Endodermal cell (in vitro differentiated cells): ENCODE results near the gene DNAJC9. TPM values are rescaled to one million over a fixed set of nuclear protein-coding genes. Genes with fewer than 3 reads are reported as not detected.

Experiments
- DNase-seq: peaks from one replicate; pipeline ENCODE4 v3.0.0-alpha.2; 2017
- H3K27ac ChIP-seq: 2 replicates; pipeline ENCODE4 v1.5.1; 2013; ENCODE audit warnings: mild to moderate bottlenecking, low read depth, low read length, moderate library complexity
- H3K27me3 ChIP-seq: 2 replicates; pipeline ENCODE4 v1.6.1; 2013; ENCODE audit warnings: mild to moderate bottlenecking, low read length, moderate library complexity; ENCODE audit not compliant: insufficient read depth, control insufficient read depth, poor library complexity, severe bottlenecking
- H3K36me3 ChIP-seq: 2 replicates; pipeline ENCODE4 v1.7.0; 2013; ENCODE audit warnings: mild to moderate bottlenecking, low read length, moderate library complexity; ENCODE audit not compliant: control insufficient read depth, insufficient read depth
- H3K4me1 ChIP-seq: one replicate; pipeline ENCODE4 v1.7.0; 2013; ENCODE audit warnings: low read length; ENCODE audit not compliant: control insufficient read depth, insufficient read depth
- H3K4me3 ChIP-seq: 2 replicates; pipeline ENCODE4 v1.5.1; 2013; ENCODE audit warnings: mild to moderate bottlenecking, low read length, moderate library complexity
- H3K9ac ChIP-seq: 2 replicates; pipeline ENCODE4 v1.6.1; 2013; ENCODE audit warnings: mild to moderate bottlenecking, low read length, moderate library complexity; ENCODE audit not compliant: poor library complexity, severe bottlenecking; ENCODE audit errors: extremely low read depth
- H3K9me3 ChIP-seq: 2 replicates; pipeline ENCODE4 v1.6.1; 2013; ENCODE audit warnings: mild to moderate bottlenecking, low read length, moderate library complexity; ENCODE audit not compliant: control insufficient read depth
- H3K27ac Mint-ChIP-seq: 2 replicates; pipeline ENCODE4 v1.8.0; 2020; ENCODE audit warnings: mixed read lengths
- H3K27me3 Mint-ChIP-seq: 2 replicates; pipeline ENCODE4 v1.8.0; 2021; ENCODE audit warnings: mild to moderate bottlenecking, mixed read lengths; ENCODE audit not compliant: insufficient read depth
- H3K36me3 Mint-ChIP-seq: 2 replicates; pipeline ENCODE4 v1.8.0; 2020; ENCODE audit warnings: low read depth, mixed read lengths
- H3K4me1 Mint-ChIP-seq: 2 replicates; pipeline ENCODE4 v1.8.0; 2020; ENCODE audit warnings: mixed read lengths
- H3K4me3 Mint-ChIP-seq: 2 replicates; pipeline ENCODE4 v1.8.0; 2020; ENCODE audit warnings: mild to moderate bottlenecking, moderate library complexity, mixed read lengths
- H3K9me3 Mint-ChIP-seq: 2 replicates; pipeline ENCODE4 v1.8.0; 2020; ENCODE audit warnings: mild to moderate bottlenecking, mixed read lengths
- WGBS, 2 experiments: methylation state at CpG; one replicate each; pipeline versions ENCODE4 v1.1.5 to v1.1.7; 2013; ENCODE audit warnings: missing lambda C conversion rate in 2 of 2, mixed read lengths in 1 of 2; ENCODE audit not compliant: insufficient coverage in 1 of 2, insufficient read length in 1 of 2; 5-methylcytosine and 5-hydroxymethylcytosine counted together
- total RNA-seq, 2 donors: library from RNA; stranded (reverse); fragmentation: NEBNext Ultra II Directional in 1 of 2; extraction: Animal tissue kit (Norgen Biotek cat#: 25700) in 1 of 2; gene quantifications; 2 replicates in 1 of 2; 3 replicates in 1 of 2; pipeline ENCODE4 v1.2.1, GENCODE V29; 2021
- TF ChIP-seq, protein P1 (sequence below): fragments of 200-600 bp; sonication (generic); conservative IDR thresholded peaks from 2 replicates; pipeline ENCODE4 v1.5.0; 2021; ENCODE audit warnings: antibody characterized with exemption, mild to moderate bottlenecking

The DNAJC9 gene
- total RNA-seq, 2 donors from 2014 or later = 33.3 to 37.1 TPM

DNA sequence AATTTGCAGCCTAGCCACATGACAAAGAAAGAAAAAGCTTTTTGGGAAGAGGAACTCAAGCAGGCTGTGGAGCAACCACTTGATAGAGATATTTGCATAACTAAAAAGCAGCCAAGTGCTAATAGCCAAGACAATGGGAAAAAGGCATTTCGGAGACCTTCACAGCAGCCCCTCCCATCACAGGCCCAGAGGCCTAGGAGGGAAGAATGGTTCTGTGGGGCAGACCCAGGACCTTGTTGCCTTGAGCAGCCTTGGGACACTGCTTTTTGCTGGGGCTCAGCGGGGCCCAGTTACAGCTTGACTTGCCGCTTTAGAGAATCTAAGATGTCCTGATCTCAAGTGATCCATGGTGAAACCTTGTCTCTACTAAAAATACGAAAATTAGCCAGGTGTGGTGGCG, 40.7 kb downstream of the DNAJC9 start:
- TF ChIP-seq, protein P1, sequence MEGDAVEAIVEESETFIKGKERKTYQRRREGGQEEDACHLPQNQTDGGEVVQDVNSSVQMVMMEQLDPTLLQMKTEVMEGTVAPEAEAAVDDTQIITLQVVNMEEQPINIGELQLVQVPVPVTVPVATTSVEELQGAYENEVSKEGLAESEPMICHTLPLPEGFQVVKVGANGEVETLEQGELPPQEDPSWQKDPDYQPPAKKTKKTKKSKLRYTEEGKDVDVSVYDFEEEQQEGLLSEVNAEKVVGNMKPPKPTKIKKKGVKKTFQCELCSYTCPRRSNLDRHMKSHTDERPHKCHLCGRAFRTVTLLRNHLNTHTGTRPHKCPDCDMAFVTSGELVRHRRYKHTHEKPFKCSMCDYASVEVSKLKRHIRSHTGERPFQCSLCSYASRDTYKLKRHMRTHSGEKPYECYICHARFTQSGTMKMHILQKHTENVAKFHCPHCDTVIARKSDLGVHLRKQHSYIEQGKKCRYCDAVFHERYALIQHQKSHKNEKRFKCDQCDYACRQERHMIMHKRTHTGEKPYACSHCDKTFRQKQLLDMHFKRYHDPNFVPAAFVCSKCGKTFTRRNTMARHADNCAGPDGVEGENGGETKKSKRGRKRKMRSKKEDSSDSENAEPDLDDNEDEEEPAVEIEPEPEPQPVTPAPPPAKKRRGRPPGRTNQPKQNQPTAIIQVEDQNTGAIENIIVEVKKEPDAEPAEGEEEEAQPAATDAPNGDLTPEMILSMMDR = no peak

DNA sequence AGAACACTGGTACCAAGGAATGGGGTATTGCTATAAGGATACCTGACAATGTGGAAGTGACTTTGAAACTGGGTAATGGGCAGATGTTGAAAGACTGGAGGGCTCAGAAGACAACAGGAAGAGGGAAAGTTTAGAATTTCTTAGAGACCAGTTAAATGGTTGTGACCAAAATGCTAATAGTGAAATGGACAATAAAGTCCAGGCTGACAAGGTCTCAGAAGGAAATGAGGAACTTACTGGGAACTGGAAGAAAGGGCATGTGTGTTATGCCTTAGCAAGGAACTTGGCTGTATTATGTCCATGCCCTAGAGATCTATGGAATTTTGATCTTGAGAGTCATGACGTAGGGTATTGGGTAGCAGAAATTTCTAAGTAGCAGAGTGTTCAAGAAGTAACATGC, 41.2 kb downstream of the DNAJC9 start:
- TF ChIP-seq, protein P1 = no peak
- Mint-ChIP-seq H3K27me3 (no peaks in the 10 kb centered on the region), H3K9me3 (peaks cover 32% of the 10 kb centered on the region), H3K4me1 (no peaks in the 10 kb centered on the region), H3K27ac (no peak overlapping the region), H3K36me3 (peaks cover 70% of the 10 kb centered on the region), H3K4me3 (no peak overlapping the region)
- peaks cover 30% of the 10 kb centered on the region for H3K9me3 ChIP-seq
- peaks cover 21% of the 10 kb centered on the region for H3K36me3 ChIP-seq
- no peak overlapping the region for H3K9ac ChIP-seq
- H3K27ac ChIP-seq = no peak overlapping the region
- WGBS, 2 experiments = 89 to 91% methylated on average over 1 of the region's 1 CpG
- H3K4me3 ChIP-seq = no peak overlapping the region
- no peaks in the 10 kb centered on the region for H3K27me3 ChIP-seq
- H3K4me1 ChIP-seq = no peaks in the 10 kb centered on the region
- DNase-seq = no peak

More for the DNA sequence above, 40.7 kb downstream of the DNAJC9 start:
- no peak overlapping the region for H3K9ac ChIP-seq
- H3K4me3 ChIP-seq = no peak overlapping the region
- H3K27me3 ChIP-seq = no peaks in the 10 kb centered on the region
- DNase-seq = no peak
- H3K27ac ChIP-seq = no peak overlapping the region
- no peaks in the 10 kb centered on the region for H3K27me3 Mint-ChIP-seq
- H3K36me3 Mint-ChIP-seq = peaks cover 72% of the 10 kb centered on the region
- peaks cover 32% of the 10 kb centered on the region for H3K9me3 Mint-ChIP-seq
- H3K36me3 ChIP-seq = peaks cover 19% of the 10 kb centered on the region
- WGBS, 2 experiments = 94 to 96% methylated on average over 4 to 5 of the region's 5 CpGs
- H3K4me3 Mint-ChIP-seq = no peak overlapping the region
- peaks cover 30% of the 10 kb centered on the region for H3K9me3 ChIP-seq
- H3K4me1 Mint-ChIP-seq = no peaks in the 10 kb centered on the region
- H3K4me1 ChIP-seq = no peaks in the 10 kb centered on the region
- no peak overlapping the region for H3K27ac Mint-ChIP-seq

DNA sequence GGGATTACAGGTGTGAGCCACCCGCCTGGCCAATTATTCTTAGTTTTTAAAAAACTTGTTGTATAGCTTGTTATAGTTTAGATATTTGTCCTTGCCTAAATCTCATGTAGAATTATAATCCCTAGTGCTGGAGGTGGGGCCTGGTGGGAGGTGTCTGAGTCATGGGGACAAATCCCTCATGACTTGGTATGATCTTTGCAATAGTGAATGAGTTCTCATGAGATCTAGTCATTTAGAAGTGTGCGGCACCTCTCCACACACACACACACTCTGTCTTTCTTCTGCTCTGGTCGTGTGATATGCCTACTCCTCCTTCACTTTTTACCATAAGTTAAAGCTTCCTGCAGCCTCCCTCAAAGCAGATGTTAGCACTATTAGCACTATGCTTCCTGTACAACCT, 42.0 kb downstream of the DNAJC9 start:
- TF ChIP-seq, protein P1 = no peak
- Histone ChIP-seq H3K27ac (no peak overlapping the region), H3K4me1 (no peaks in the 10 kb centered on the region), H3K9ac (no peak overlapping the region), H3K27me3 (no peaks in the 10 kb centered on the region), H3K9me3 (peaks cover 30% of the 10 kb centered on the region), H3K36me3 (peaks cover 19% of the 10 kb centered on the region), H3K4me3 (peak overlapping the region; percentile 45)
- H3K27me3 Mint-ChIP-seq = no peaks in the 10 kb centered on the region
- no peak for DNase-seq
- H3K27ac Mint-ChIP-seq = no peak overlapping the region
- 92 to 93% methylated on average over 3 of the region's 3 CpGs for WGBS, 2 experiments
- no peak overlapping the region for H3K4me3 Mint-ChIP-seq
- H3K36me3 Mint-ChIP-seq = peaks cover 66% of the 10 kb centered on the region
- no peaks in the 10 kb centered on the region for H3K4me1 Mint-ChIP-seq
- peaks cover 32% of the 10 kb centered on the region for H3K9me3 Mint-ChIP-seq

Other genes starting within 250 kb of the DNAJC9 start
- 10 to 100 TPM; 45.1 to 46.9 TPM for gene P4HA1, start 150.4 kb downstream of the DNAJC9 start, total RNA-seq
- 1 to 10 TPM; 3.3 to 3.9 TPM for gene NUDT13, start 136.8 kb downstream of the DNAJC9 start, total RNA-seq
- 10 to 100 TPM; 38.4 to 40.7 TPM for gene ECD, start 79.2 kb downstream of the DNAJC9 start, total RNA-seq
- 10 to 100 TPM; 29.1 to 29.2 TPM for gene FAM149B1, start 79.1 kb downstream of the DNAJC9 start, total RNA-seq
- gene MRPS16, start 5.4 kb upstream of the DNAJC9 start, total RNA-seq = 100 to 1,000 TPM in 1 of 2 donors, 10 to 100 TPM in 1; 100.0 to 104 TPM
- under 1 TPM; 0.58 to 0.77 TPM for gene CFAP70, start 111.6 kb upstream of the DNAJC9 start, total RNA-seq
- 10 to 100 TPM; 69.2 to 82.3 TPM for gene ANXA7, start 166.8 kb upstream of the DNAJC9 start, total RNA-seq
- 1 to 10 TPM; 3.9 to 4.0 TPM for gene MSS51, start 186.3 kb upstream of the DNAJC9 start, total RNA-seq
- gene PPP3CB, start 248.8 kb upstream of the DNAJC9 start, total RNA-seq = 10 to 100 TPM; 39.2 to 40.2 TPM